SK-N-SH treated with all-trans-retinoic acid at 6 μM for 48 hours (cell line): Measurements from ENCODE around the gene THSD7A.

Experiments
- CSDC2 ChIP-seq: fragments of 250-450 bp; sonication (Bioruptor Pico); IDR thresholded peaks from 2 replicates; pipeline ENCODE4 v1.5.0; 2020; ENCODE audit warnings: mild to moderate bottlenecking, moderate library complexity
- ISL1 ChIP-seq: fragments of 250-450 bp; sonication (Bioruptor Pico); IDR thresholded peaks from 2 replicates; pipeline ENCODE4 v2.1.2; 2022; ENCODE audit warnings: mild to moderate bottlenecking, moderate library complexity
- POU6F1 ChIP-seq: fragments of 250-450 bp; sonication (Bioruptor Pico); IDR thresholded peaks from 2 replicates; pipeline ENCODE4 v1.8.0; 2021; ENCODE audit warnings: low read depth, mild to moderate bottlenecking, moderate library complexity, borderline replicate concordance
- PPARA ChIP-seq: fragments of 250-450 bp; sonication (Bioruptor Pico); IDR thresholded peaks from 2 replicates; pipeline ENCODE4 v1.5.0; 2020; ENCODE audit warnings: mild to moderate bottlenecking, borderline replicate concordance
- RARB ChIP-seq: fragments of 250-450 bp; sonication (Bioruptor Pico); IDR thresholded peaks from 2 replicates; pipeline ENCODE4 v1.8.0; 2021; ENCODE audit warnings: mild to moderate bottlenecking, moderate library complexity
- ZFP30 ChIP-seq: fragments of 450-650 bp; formaldehyde crosslinking; IDR thresholded peaks from 2 replicates; pipeline ENCODE4 v1.5.0; 2022; ENCODE audit warnings: mild to moderate bottlenecking, moderate library complexity
- ZNF8 ChIP-seq: fragments of 450-650 bp; formaldehyde crosslinking; IDR thresholded peaks from 2 replicates; pipeline ENCODE4 v1.5.0; 2020; ENCODE audit warnings: mild to moderate bottlenecking, moderate library complexity
- TF ChIP-seq, protein P1 (sequence below): fragments of 250-450 bp; sonication (Bioruptor Pico); IDR thresholded peaks from 2 replicates; pipeline ENCODE4 v1.8.0; 2020; ENCODE audit warnings: mild to moderate bottlenecking, moderate library complexity, borderline replicate concordance
- TF ChIP-seq, protein P2 (sequence below): fragments of 250-450 bp; sonication (Bioruptor Pico); IDR thresholded peaks from 2 replicates; pipeline ENCODE4 v1.5.1; 2020; ENCODE audit warnings: low read depth, mild to moderate bottlenecking, moderate library complexity

GRCh38 chr7:11667071-11667809 lies 164.8 kb downstream of the THSD7A start:
- TF ChIP-seq ZNF8 (CRISPR knock-in tag) (no peak), ZFP30 (CRISPR knock-in tag) (no peak), PPARA (no peak), POU6F1 (CRISPR knock-in tag) (no peak), CSDC2 (CRISPR knock-in tag) (no peak), ISL1 (CRISPR knock-in tag) (no peak), RARB (CRISPR knock-in tag) (no peak)
- TF ChIP-seq, protein P1, sequence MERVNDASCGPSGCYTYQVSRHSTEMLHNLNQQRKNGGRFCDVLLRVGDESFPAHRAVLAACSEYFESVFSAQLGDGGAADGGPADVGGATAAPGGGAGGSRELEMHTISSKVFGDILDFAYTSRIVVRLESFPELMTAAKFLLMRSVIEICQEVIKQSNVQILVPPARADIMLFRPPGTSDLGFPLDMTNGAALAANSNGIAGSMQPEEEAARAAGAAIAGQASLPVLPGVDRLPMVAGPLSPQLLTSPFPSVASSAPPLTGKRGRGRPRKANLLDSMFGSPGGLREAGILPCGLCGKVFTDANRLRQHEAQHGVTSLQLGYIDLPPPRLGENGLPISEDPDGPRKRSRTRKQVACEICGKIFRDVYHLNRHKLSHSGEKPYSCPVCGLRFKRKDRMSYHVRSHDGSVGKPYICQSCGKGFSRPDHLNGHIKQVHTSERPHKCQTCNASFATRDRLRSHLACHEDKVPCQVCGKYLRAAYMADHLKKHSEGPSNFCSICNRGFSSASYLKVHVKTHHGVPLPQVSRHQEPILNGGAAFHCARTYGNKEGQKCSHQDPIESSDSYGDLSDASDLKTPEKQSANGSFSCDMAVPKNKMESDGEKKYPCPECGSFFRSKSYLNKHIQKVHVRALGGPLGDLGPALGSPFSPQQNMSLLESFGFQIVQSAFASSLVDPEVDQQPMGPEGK (CRISPR knock-in tag), result no peak
- TF ChIP-seq, protein P2, sequence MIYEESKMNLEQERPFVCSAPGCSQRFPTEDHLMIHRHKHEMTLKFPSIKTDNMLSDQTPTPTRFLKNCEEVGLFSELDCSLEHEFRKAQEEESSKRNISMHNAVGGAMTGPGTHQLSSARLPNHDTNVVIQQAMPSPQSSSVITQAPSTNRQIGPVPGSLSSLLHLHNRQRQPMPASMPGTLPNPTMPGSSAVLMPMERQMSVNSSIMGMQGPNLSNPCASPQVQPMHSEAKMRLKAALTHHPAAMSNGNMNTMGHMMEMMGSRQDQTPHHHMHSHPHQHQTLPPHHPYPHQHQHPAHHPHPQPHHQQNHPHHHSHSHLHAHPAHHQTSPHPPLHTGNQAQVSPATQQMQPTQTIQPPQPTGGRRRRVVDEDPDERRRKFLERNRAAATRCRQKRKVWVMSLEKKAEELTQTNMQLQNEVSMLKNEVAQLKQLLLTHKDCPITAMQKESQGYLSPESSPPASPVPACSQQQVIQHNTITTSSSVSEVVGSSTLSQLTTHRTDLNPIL (CRISPR knock-in tag), result no peak
